GM12875 (cell line): ENCODE data around the gene PALLD.

Source experiments
- H3K4me3 ChIP-seq: one replicate; pipeline ENCODE4 v1.5.1; 2011; ENCODE audit warnings: low read depth, low read length, control low read depth
- CTCF ChIP-seq: IDR thresholded peaks from 2 replicates; pipeline ENCODE4 v1.5.1; 2011; ENCODE audit warnings: low read depth, mild to moderate bottlenecking, control low read depth, inconsistent platforms, low read length, moderate library complexity, borderline replicate concordance; ENCODE audit not compliant: insufficient read depth

The PALLD gene

GRCh38 chr4:168516841-168517240 is 20.0 kb downstream of the PALLD start:
- no peak for TF ChIP-seq CTCF
- H3K4me3 ChIP-seq, result no peak overlapping the region

- no peak overlapping the region for H3K4me3 ChIP-seq
Observed at GRCh38 chr4:168519576-168519975, 22.7 kb downstream of the PALLD start.

GRCh38 chr4:168521721-168522120 is 24.9 kb downstream of the PALLD start:
- no peak for TF ChIP-seq CTCF
- no peak overlapping the region for H3K4me3 ChIP-seq

More at GRCh38 chr4:168519576-168519975, 22.7 kb downstream of the PALLD start:
- no peak for TF ChIP-seq CTCF

GRCh38 chr4:168522356-168522755 is 25.5 kb downstream of the PALLD start:
- no peak overlapping the region for H3K4me3 ChIP-seq
- TF ChIP-seq CTCF, result no peak

- no peak for TF ChIP-seq CTCF
- no peak overlapping the region for H3K4me3 ChIP-seq
Observed at GRCh38 chr4:168522829-168523489, 26.1 kb downstream of the PALLD start.

- TF ChIP-seq CTCF, result no peak
- H3K4me3 ChIP-seq, result no peak overlapping the region
Observed at GRCh38 chr4:168524006-168524405, 27.2 kb downstream of the PALLD start.

GRCh38 chr4:168524897-168525296 is 28.0 kb downstream of the PALLD start:
- TF ChIP-seq CTCF, result no peak
- no peak overlapping the region for H3K4me3 ChIP-seq
